HG03558 (cell line): Measurements from ENCODE around the gene POLR3F.
"Not testable (repeated sequence)": the region's sequence is repeated elsewhere in the genome, so short reads cannot be mapped to it uniquely, and the experiment has no call there.

Experiments
- ATAC-seq: cut with Tn5 transposase; IDR thresholded peaks from one replicate; pipeline ENCODE4 v1.9.1; 2021; ENCODE audit warnings: moderate number of reproducible peaks; ENCODE audit not compliant: unreplicated experiment; ENCODE audit errors: extremely low read depth

Gene POLR3F

DNA sequence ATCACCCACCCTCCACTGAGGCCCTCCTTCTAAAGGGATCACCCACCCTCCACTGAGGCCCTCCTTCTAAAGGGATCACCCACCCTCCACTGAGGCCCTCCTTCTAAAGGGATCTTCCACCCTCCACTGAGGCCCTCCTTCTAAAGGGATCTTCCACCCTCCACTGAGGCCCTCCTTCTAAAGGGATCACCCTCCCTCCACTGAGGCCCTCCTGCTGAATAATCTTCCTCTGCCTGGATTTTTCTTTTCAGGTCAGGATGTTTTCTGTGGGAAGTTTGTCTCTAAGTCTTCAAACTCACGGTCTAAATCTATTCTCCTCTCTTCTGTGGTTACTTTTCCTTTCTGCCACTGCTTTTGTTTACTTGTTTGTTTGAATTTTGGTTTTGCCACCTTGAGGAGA, 34.5 kb downstream of the POLR3F start:
- not testable (repeated sequence) for ATAC-seq

DNA sequence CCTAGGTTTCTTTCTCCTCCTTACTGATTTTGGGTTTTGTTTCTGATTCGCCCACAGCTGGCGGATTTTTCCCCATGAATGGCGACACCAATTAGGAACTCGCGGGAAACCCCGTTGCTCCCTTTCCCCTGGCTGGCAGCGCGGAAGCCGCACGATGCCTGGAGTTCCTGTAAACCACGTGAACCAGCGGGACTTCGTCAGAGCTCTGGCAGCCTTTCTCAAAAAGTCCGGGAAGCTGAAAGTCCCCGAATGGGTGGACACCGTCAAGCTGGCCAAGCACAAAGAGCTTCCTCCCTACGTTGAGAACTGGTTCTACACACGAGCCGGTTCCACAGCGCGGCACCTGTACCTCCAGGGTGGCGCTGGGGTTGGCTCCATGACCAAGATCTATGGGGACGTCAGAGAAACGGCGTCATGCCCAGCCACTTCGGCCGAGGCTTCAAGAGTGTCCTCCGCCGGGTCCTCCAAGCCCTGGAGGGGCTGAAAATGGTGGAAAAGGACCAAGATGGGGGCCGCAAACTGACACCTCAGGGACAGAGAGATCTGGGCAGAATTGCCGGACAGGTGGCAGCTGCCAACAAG, 37.4 kb downstream of the POLR3F start:
- ATAC-seq: no peak

DNA sequence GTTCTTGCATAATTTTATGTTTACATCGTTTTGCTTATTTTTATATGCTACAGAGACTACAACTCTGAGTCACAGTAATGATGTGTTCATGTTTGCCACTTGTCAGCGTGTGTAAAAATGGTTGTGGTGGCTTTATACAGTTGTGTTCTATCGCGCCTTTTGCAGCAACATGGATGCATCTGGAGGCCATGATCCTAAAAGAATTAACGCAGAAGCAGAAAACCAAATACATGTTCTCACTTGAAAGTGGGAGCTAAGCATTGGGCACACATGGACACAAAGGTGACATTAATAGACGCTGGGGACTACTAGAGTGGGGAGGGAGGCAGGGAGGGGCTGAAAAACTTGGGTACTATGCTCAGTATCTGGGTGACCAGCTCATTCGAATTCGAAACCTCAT, 39.6 kb downstream of the POLR3F start:
- no peak for ATAC-seq

DNA sequence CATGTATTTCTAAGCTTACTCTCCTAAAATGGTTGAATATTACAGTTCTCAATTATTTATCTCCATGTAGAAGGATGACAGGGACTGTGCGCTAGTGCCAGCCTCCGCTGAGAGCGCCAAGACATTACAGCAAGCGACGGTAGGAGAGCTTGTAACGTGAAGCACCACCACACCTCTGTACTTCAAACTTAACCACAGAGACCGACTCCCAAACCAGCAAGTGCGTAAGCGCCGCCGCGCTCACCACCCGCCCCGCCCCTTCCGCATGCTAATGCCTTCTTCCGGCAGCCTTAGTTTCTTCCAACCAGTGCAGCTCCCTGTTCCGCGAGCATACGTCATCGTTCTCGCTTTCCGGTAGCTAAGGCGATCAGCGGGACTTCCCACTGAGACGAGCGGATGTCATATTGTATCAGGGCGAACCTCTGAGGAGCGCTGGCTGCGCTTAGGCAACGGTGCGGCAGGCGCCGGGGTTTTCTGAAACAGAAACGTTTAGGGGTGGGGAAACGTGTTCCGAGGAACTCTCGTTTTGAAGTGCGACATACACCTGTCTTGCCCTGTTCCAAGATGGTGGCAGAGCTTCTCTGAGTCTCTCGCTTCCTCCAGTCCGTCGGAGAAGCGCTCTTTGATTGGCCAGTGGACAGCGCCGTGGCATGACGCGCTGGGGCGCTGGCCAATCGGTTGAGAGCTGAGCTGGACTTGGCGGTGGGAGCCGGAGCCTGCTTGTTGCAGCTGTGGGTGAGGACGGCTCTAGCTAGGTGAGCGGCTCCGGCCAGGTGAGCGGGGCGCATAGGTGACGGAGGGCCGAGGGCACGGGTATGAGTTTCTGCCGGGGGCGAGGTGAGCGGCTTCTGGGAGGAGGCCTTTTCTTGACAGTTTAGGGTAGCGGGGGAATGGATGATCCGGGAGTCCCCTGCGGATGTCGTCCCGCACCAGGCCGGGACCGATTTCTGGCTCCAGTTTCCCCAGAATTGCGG, 40.3 kb downstream of the POLR3F start, which contains the start of gene SEC23B:
TSS of gene SEC23B (plus strand) at position 723 of the 974 bp plus-strand sequence. CDS start 2,896 bp downstream, outside the sequence.
- ATAC-seq: peak; percentile 87

DNA sequence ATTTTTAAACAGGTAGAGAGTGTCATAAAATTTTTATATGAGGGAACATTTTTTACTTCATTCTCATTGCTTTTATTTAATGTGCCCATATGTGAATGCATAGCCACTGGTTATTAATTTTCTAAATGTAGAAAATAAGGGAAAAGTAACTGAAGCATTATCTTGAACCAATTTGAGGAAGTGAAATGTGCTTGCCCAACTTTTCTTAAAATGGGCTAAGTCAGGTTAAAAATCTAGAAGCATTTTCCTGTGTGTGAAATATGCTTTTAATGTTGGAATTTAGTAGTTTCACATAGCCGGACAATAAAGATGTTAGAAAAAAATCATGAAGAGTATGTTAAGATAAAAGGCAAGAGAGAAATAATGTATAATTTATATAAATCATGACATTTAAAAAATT, 44.4 kb downstream of the POLR3F start:
- no peak for ATAC-seq

DNA sequence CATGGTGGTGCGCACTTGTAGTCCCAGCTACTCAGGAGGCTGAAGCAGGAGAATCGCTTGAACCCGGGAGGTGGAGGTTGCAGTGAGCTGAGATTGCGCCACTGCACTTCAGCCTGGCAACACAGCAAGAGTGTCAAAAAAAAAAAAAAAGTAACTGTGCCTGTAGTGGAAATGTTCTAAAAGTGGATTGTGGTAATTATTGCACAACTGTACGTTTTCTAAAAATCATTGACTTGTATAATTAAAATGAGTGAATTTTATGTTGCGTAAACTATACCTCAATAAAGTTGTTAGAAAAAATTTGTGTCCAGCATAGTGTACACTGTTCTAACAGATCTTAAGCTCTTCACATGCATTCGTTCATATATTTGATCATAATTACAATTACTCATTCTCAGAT, 46.0 kb downstream of the POLR3F start:
- no peak for ATAC-seq

DNA sequence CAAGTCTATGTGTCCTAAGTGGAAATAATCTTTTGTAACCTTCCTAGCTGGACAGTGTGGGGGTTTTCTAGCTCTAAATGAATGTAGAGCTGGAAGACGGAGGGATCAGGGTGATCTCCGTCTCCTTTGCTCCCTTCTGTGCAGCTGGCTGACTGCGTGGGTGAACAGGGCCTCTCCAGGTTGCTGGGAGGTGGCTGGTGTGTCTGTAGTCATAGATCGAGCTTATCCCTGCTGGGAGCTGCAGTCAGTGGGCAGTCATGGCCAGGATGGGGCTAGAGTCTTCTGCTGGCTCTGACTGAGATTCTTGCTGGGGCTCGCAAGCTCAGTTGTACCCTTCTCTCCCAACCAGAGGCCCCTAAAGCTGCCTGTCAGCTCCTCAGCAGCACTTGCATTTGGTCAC, 46.9 kb downstream of the POLR3F start:
- ATAC-seq: no peak

DNA sequence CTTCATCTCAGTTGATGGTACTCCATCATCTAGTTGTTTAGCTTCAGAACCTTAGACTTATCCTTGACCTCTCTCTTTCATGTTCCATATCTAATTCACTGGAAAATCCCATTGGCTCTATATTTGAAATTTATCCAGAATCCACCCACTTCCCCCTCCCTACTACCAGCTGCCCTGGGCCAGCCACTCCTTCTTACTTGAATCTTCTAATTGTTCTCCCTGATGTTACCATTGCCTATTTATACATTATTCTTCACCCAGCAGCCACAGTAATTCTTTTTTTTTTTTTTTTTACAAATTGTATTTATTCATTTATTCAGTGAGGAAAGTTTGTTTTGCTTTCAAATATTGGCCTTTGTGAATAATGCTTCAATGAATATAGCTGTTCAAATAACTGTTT, 48.8 kb downstream of the POLR3F start:
- ATAC-seq: no peak

DNA sequence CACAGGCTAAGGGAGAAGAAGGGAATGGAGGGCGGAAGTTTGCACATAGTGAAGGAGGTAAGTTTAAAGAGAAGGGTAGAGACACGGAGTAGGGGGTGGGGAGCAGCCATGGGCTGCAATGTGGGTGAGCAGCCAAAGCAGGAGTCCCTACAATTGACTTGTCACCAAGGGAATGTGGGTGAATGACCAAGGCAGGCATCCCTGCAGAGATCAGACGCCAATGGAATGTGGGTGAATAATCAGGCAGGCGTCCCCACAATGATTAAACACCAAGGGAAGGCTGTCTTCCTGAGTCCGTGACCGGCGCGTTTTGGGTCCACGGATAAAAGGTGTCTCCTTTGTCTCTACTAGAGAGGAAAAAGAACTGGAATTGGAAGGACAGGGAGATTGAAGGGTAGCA, 54.9 kb downstream of the POLR3F start:
- ATAC-seq: not testable (repeated sequence)

DNA sequence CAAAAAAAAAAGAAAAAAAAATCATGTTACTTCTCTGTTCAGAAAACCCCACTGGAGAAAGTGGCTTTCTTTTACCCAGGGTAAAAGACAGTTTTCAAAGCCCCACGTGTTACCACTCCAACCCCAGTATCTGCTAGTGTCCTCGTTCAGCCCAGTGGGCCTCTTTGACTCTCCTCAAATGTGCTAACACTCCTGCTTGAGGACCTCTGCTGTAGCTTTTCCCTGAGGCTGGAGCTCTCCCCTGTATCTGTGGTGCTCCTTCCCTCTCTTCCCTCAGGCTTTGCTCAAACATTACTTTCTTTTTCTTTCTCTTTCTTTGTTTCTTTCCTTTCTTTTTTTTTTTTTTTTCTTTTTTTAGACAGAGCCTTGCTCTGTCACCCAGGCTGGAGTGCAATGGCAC, 55.9 kb downstream of the POLR3F start:
- ATAC-seq: no peak

DNA sequence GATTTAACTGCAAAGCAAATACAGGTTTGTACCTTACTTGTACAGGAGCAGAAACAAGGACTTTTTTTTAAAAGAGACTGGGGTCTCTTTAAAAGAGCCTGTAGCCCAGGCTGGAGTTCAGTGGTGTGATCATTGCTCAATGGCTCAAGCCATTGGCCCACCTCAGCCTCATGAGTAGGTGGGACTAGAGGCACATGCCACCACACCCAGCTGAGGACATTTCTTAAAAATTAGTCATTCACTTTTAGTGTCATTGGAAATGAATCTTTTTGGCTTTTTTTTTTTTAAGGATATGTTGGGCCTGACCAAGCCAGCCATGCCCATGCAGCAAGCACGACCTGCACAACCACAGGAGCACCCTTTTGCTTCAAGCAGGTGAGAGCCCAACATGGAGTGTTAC, 57.5 kb downstream of the POLR3F start:
- no peak for ATAC-seq

DNA sequence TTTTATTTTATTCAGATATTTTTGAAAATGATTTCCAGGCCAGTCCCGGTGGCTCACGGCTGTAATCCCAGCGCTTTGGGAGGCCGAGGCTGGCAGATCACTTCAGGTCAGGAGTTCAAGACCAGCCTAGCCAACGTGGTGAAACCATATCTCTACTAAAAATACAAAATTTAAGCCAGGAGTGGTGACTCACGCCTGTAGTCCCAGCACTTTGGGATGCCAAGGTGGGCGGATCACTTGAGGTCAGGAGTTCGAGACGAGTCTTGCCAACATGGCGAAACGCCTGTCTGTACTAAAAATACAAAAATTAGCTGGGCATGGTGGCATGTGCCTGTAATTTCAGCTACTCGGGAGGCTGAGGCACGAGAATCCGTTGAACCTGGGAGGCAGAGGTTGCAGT, 59.6 kb downstream of the POLR3F start:
- ATAC-seq: not testable (repeated sequence)

DNA sequence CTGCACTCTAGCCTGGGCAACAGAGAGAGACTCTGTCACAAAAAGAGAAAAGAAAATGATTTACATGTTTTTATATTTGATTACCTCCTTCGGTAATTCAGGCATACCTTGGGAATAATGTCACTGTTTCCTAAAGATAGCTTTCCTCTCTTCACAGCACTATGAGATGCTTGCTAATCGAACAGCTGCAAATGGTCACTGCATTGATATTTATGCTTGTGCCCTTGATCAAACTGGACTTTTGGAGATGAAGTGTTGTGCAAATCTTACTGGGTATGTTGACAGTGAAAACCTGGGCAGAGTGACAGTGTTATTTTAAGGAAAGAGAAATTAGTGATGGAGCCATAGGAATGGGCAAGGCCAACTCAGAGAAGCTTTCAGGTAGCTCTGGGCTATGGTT, 60.1 kb downstream of the POLR3F start:
- no peak for ATAC-seq

DNA sequence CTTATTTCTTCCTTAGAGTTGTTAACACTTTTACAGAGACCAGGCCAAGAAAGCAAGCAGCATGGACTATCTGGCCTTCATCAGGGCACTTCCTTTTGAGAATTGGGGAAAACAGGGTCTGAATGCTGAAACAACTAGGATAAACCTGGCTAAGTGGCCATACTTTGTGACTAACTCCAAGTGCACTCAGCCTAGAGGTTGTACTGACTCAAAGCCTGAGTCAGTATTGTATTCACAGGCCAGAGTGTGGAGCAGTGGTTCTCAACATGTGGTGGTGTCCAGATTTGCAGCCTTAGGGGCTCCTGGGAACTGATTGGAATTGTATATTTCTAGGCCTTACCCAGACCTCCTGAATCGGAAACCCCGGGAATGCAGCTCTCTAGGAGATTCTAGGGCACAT, 60.6 kb downstream of the POLR3F start:
- no peak for ATAC-seq

DNA sequence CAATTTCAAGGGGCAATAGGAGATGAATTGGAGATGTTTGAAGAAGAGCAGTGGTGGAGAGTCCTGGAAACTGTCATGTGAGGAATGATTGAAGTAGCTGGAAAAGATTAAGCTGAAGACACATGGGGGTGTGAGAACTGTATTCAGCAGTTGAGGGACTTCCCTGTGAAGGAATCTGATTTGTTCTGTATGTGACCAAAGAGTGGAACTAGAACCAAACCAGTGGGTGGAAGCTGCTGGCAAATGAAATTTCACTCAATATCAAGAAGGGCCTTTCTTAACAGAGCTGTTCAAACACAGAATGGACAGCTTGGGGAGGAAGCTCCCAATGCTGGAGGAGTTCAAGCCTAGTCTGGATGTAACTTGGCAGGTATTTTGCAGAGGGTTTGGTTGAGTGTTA, 61.9 kb downstream of the POLR3F start:
- no peak for ATAC-seq

DNA sequence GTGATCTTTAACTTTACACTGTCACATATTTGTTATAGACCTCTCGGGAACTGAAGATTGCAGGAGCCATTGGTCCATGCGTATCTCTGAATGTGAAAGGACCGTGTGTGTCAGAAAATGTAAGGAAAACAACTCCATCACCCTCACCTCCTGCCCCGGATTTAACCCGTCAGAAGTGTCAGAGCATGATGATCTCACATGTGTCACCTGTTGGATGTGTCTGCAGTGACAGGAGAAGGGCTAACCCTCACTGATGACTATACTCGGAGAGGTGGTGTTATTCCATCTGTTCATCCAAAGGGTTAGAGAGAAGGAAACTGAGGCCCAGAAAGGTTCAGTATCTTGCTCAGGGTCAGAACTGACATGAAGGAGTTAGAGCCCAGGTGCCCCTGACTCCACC, 65.4 kb downstream of the POLR3F start:
- no peak for ATAC-seq

DNA sequence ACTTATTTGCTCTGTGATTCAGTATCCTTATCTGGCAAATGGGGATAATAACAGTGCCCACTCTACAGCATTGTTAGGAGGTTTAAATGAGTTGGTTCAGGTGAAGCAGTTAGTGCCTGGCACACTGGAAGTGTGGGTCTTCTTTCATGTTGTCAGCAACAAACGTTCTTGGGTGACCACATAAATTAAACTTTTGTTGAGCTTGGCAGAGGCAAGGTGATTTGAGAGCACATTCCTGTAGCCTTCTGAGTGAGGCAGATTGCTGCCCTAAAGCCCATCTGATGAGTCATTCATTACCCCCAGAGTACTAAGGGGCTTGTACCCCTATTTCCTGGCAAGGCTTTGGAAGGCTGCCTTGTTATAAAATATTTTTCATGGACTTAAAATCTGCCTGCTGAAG, 66.3 kb downstream of the POLR3F start:
- no peak for ATAC-seq

DNA sequence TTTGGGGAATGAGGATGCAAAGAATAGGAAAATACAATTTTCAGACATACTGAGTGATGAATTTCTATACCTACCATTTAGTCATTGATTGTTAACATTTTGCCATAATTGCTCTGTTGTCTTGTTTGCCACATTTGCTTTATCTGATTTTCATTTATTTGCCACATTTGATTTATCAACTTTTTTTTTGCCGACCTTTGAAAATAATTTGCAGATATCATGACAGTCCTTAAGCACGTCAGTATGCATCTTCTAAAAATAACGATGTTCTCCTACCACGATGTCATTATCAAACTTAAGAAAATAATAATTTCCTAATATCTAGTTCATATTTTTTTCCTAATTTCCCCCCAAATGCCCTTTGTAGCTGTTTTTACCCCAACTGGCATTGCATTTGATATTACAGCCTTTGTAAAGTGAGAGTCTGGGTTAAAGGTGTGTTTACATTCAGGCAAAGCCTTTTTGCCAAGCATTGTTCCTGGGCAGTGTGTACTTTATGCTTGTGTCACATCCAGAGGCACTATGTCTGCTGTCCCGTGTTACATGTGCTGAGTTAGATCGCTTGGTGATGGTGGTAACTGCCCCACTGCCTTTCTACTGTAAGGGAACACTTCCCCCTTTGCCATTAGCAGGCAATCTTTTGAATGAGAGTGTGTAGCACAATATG, 66.9 kb downstream of the POLR3F start:
- ATAC-seq: no peak
